Right ventricle myocardium inferior (tissue), 1 donor: ENCODE results near the gene DUS1L. TPM values are rescaled to one million over a fixed set of nuclear protein-coding genes. Genes with fewer than 3 reads are reported as not detected.

ENCODE experiments used
- ATAC-seq: fragments of 200-7000 bp; cut with Tn5 transposase; one replicate; pipeline ENCODE4 v1.9.1; 2020; ENCODE audit warnings: mild to moderate bottlenecking, moderate library complexity
- DNase-seq: peaks from one replicate; pipeline ENCODE4 v3.0.0; 2021; ENCODE audit errors: missing footprints
- intact Hi-C: fragments of 100-400 bp; cut with DNase I; formaldehyde crosslinking; loops from one replicate; pipeline ENCODE4 v1.11.0; 2022
- total RNA-seq: library from RNA; stranded (reverse); fragmentation: NEBNext Ultra II Directional; extraction: Animal tissue kit (Norgen Biotek cat#: 25700); gene quantifications from one replicate; pipeline ENCODE4 v1.2.1, GENCODE V29; 2021
- donor health status: DM: no; HTN: yes; CAD: no; lungs with severe emphysema.

DUS1L gene
- total RNA-seq, 1 donor from 2014 or later = 59.3 TPM

DNA sequence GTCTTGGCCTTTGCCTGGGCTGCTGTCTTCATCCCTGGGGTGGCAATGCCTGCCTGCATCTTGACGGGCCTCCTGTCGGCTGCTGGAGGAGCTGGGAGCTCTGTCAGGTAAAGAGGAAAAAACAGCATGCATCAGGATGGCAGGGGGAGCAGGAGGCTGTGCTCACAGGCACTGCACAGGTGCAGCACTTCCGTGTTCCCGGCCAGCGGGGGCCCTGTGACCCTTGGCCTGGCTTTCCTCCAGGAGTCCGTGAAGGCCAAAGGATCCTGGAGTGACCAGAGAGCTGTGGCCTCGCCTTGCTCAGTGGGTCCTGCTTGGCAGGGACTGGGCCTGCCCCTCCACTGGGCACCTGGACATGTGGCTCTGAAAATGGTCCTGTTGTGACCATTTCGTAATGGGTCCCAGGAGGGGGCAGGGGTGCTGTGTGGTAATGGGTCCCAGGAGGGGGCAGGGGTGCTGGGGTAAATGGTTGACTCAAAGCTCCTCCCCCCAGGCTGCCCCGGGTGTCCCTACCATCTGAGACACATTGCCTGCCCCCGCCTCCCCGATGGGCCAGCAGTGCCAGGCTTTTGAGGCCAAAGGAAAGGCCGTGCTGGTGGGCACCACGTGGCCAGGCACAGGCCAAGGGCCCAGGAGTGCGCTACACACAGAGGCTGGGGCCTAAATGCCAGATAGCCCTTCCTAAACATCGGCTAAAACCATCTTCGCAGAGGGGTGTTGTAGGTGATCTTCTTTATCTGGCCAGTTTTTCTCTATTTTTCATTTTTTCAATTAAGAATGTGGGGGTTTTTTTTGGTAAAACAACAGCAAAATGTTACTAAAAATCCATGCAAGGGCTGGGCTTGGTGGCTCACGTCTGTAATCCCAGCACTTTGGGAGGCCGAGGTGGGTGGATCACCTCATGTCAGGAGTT lies 36.4 kb upstream of the DUS1L start:
- intact Hi-C loops = no loop called here
- no peak for DNase-seq

DNA sequence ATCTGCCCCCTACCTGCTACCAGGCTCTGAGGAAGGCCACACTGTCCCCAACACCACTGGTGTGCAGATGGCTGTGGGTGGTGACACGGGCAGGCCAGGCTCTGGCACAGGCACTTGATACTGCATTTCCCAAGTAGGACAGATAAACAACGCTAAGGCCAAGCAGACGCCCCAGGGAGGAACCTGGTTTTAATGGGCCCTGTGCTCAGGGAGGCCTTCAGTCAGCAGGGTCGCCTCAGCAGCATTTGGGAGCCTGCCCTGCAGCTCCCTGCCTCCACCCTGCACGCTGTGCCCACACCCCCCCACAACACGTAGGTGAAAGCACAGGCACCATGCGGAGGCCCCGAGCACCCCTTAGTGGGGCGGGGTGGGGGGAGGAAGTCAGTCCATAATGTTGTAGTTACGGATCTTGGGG lies 35.7 kb upstream of the DUS1L start:
- intact Hi-C loops = no loop called here
- ATAC-seq (no peak), DNase-seq (no peak)

More for the DNA sequence above, 36.4 kb upstream of the DUS1L start:
- ATAC-seq = no peak

DNA sequence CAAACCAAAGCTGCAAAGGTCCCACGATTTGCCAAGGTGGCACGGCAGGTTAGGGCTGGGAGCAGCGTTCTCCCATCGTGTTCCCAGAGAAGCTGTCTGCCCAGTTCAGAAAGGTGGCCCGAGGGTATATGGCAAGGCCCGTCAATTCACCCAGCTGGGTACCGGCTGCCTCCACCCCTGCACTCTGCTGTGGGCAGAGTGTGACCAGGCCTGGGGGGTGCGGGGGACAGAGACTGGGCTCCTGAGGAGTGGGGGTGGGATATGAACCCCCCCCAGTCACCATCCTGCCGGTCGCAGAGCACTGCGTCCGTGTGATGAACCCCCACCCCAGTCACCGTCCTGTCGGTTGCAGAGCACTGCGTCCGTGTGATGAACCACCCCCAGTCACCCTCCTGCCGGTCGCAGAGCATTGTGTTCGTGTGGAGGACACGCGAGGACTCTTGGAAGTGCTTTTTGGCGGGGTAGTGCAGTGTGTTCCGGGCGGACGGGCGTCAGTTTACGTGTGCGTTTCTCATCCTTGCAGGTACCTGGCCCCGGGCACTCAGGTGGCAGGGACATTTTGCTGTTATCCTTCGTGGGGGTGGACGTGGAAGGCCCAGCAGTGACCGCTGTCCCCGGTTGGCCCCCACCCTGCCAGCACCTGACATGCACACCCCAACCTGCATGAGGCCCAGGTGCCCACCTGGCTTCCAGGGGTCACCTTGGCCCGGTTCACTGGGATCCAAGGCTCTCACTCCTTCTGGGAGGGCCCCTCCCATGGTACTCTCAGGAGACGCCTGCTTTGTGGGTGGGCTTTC lies 35.1 kb upstream of the DUS1L start:
- ATAC-seq = no peak
- intact Hi-C loops = no loop called here
- DNase-seq = no peak

DNA sequence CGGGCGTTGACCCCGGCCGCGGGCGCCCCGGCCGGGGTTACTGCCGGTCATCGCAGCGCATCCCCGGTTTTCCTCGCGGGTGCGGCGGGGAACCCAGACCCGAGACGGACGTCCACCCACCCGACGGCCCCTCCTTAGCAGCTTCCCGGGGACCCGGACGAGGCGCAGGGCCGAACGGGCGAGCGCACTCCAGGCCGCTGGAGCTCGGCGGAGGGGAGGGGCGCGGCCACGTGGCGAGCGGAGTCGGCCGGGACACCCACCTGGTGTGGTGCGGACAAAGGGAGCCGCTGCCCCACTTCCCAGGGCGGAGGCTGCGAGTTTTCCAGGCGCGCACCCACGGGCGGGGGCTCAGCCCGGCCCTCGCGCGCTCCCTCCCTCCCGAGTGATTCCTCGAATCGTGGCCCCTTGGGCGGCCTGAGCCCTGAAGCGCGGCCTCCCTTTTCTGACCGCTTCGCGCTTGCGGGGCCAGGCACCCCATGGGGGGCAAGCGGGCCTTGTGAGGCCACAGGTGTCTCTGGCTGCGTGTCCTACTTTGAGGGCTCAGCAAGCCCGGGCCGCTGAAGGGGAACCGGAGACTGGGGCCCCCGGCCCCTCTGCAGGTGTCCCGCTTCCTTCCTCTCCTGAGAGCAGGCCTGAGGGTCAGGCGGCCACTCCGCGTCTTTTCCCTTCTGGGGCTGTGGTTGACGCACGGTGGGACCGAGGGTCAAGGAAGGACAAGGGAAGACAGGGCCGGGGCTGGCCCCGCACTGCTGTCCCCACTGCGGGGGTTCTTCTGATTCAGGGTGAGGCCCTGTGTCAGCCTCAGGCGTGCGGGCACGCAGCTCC lies 33.5 kb upstream of the DUS1L start:
- peak; percentile 74 for DNase-seq
- ATAC-seq = peak; percentile 1
- intact Hi-C loops = loop anchor here (1.0 kb wide), 1 partner anchor 62 kb away; the partner anchor contains the start of gene DCXR

- intact Hi-C loops = loop anchor here (1.0 kb wide), 1 partner anchor 61 kb away; the partner anchor contains the start of gene DCXR
- ATAC-seq (peak; percentile 89), DNase-seq (peak; percentile 97)
These were observed 32.8 kb upstream of the DUS1L start, which contains the start of gene FASN for GRCh38 chr17:82098169-82098938. FASN (minus strand) TSS chr17:82098236; CDS start chr17:82096445, 1,791 bp downstream.

DNA sequence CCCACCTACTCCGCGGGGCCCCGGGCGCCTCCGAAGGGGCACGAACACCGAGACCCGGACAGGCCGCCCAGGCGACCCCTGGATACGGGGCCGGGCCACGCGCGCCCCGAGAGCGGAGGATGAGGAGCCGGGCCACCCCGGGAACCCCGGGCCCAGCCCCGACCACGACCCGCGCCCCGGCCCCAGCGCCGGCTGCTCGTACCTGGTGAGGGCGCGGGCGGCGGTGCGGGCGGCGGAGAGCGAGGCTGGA lies 32.2 kb upstream of the DUS1L start:
- no peak for DNase-seq
- intact Hi-C loops = loop anchor here (1.0 kb wide), 1 partner anchor 61 kb away; the partner anchor contains the start of gene DCXR
- ATAC-seq = no peak

DNA sequence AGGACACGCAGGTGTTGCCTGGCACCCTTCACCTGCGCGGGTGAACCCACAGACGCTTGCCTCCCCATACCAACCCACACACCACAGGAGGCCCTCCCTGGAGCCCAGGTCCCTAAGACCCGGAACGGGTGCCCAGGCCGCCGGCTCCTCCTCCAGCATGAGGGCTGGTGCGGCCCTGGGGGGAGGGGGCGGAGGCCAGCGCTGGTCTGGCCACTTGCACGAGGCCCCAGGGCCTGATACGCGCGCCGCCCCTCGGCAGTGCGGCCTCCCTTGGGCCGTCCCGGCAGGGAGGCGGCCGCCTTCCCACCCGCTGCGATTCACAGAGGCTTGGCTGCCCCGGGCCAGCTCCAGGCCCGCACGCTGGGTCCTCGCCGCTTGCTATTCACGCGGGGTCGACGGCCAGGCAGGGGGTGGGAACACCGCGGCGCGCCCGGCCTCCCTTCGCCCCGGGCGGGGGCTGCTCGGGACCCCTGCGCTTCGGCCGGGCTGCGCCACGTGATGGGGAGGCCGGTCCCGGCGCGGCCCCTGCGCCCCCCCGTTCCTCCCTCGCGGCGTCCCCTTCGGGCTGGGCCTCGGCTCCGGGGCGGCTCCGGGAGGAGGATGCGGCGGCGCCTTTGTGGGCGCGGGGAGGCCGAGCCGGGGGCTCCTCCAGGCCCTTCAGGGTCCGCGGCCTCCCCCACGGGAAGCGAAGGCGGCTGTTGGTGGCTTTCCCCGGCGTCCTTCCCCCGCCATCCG lies 31.7 kb upstream of the DUS1L start:
- intact Hi-C loops = no loop called here
- no peak for ATAC-seq
- no peak for DNase-seq

DNA sequence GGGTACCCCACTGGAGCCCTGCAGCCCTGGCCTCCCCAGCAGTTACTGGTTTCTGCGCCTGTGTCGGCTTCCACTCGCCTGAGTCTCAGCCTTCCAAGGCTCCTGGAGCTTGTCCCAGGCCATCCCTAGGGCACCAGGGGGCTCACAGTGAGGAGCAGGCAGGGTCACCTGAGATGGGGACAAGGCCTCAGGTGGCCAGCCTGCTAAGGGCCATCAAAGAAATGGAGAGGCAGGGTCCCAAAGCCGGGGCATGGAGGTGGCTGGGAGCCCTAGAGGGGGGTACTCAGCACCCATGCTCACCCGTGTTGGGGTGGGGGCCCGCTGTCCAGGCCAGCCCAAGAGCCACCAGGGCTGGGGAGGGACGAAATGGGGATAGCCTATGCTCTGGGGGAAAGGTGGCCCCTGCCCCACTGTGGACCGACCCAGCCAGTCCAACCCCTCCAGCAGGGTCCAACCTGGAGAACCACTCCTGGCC lies 31.1 kb upstream of the DUS1L start:
- intact Hi-C loops = no loop called here
- no peak for ATAC-seq
- no peak for DNase-seq

- DNase-seq (peak; percentile 43), ATAC-seq (no peak)
- intact Hi-C loops = no loop called here
These were observed 30.4 kb upstream of the DUS1L start for GRCh38 chr17:82095777-82096708.

GRCh38 chr17:82094931-82095776 lies 29.6 kb upstream of the DUS1L start:
- no peak for ATAC-seq
- intact Hi-C loops = no loop called here
- peak; percentile 67 for DNase-seq

- ATAC-seq = no peak
- peak; percentile 65 for DNase-seq
- intact Hi-C loops = no loop called here
These were observed 27.6 kb upstream of the DUS1L start for GRCh38 chr17:82092995-82093751.

GRCh38 chr17:82092628-82092994 lies 27.0 kb upstream of the DUS1L start:
- DNase-seq = peak; percentile 39
- no peak for ATAC-seq
- intact Hi-C loops = no loop called here

- peak; percentile 30 for DNase-seq
- no peak for ATAC-seq
- intact Hi-C loops = no loop called here
These were observed 26.5 kb upstream of the DUS1L start for GRCh38 chr17:82092094-82092586.

DNA sequence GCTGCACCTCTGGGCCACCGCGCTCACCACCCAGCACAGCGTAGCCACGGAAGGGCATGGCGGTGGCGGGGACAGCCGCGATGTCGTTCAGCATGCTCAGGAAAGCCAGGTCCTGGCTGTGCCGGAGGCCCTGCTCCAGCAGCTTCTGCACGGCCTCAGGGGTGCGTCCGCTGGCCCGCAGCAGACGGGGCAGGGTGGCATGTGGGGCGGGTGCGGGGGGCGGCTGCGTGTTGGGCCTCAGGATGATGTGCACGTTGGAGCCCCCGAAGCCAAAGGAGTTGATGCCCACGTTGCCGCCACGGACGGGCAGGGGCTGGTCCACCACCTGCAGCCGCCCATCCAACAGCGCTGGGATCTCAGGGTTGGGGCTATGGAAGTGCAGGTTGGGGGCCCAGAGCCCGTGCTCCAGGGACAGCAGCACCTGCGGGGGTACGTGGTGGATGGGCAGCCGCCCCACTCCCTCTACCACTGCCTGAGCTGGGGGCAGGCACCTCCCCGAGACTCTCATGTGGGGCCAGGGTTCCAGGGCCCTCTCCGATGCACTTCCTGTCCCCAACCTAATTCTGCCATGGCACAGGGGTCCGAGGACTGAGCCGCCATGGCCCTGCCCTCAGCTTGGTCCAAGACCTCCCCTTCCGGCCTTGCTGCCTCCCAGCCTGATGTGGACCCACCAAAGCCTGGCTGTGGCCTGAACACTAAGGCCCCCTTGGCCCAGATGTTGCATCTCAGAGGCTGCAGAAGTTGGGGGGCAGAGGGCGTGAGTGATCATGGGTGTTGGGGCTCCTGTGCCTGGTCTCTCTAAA lies 25.9 kb upstream of the DUS1L start:
- no peak for ATAC-seq
- intact Hi-C loops = no loop called here
- peak; percentile 30 for DNase-seq
